NAMALWA (cell line): Measurements from ENCODE around the gene EIF2AK3.

Experiments used
- DNase-seq: peaks from one replicate; pipeline ENCODE4 v3.0.0-alpha.2; 2015; ENCODE audit warnings: low spot score

The EIF2AK3 gene

GRCh38 chr2:88540346-88540745 lies 86.9 kb downstream of the EIF2AK3 start:
- DNase-seq = no peak

- DNase-seq = no peak
These were observed 88.8 kb downstream of the EIF2AK3 start for GRCh38 chr2:88538362-88538917.

GRCh38 chr2:88537640-88538039 lies 89.6 kb downstream of the EIF2AK3 start:
- no peak for DNase-seq

GRCh38 chr2:88530081-88530480 lies 97.2 kb downstream of the EIF2AK3 start:
- DNase-seq = no peak

DNA sequence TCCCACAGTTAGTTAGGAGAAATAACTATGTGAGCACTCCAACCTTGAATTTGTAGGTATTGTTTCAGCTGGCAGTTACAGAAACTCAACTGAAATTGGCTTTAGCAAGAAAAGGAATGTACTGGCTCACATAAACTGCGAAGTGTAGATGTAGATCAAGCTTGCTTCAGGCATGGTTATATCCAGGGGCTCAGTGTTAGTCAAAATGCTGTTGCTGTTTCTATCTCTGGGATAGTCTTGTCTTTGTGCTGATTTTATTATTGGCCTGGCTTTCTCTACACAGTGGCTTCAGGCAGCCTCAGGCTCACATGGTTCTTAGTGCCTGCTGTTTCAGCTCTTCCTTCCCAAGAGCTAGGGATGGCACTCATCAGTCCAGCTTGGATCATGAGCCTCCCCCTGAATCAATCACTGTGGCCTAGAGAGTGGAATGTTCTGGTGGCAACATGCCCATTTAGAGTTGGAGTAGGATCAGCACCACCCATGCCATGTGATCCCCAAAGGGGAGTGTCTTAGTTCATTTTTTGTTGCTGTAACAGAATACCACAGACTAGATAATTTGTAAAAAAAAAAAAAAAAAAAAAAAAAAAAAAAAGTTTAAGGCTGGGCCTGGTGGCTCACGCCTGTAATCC lies 105.7 kb downstream of the EIF2AK3 start:
- no peak for DNase-seq

DNA sequence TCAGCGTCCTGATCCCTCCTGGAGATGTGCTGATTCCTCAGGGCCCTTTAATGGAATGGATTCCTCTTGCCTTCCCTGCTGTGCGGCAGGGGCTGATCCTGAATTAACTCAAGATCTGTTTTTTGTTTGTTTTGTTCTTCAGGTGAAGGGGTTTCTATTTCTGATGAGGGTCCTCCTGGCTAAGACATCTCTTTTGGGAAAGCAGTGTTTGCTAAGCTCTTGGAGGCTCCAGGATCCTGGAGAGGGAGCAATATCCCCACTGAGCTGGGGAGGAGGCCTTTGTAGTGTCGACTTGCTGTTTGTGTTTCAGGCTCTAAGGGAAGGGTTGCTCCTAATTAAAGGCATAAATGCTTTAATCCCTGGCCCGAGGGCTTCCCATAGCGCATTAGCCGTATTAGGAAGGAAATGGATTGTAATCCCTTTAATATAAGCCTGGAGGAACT lies 109.5 kb downstream of the EIF2AK3 start:
- DNase-seq = no peak
